ENCODE data around the gene TP53BP2.
"Not testable (repeated sequence)": the region's sequence is repeated elsewhere in the genome, so short reads cannot be mapped to it uniquely, and the experiment has no call there.

Gene TP53BP2

DNA sequence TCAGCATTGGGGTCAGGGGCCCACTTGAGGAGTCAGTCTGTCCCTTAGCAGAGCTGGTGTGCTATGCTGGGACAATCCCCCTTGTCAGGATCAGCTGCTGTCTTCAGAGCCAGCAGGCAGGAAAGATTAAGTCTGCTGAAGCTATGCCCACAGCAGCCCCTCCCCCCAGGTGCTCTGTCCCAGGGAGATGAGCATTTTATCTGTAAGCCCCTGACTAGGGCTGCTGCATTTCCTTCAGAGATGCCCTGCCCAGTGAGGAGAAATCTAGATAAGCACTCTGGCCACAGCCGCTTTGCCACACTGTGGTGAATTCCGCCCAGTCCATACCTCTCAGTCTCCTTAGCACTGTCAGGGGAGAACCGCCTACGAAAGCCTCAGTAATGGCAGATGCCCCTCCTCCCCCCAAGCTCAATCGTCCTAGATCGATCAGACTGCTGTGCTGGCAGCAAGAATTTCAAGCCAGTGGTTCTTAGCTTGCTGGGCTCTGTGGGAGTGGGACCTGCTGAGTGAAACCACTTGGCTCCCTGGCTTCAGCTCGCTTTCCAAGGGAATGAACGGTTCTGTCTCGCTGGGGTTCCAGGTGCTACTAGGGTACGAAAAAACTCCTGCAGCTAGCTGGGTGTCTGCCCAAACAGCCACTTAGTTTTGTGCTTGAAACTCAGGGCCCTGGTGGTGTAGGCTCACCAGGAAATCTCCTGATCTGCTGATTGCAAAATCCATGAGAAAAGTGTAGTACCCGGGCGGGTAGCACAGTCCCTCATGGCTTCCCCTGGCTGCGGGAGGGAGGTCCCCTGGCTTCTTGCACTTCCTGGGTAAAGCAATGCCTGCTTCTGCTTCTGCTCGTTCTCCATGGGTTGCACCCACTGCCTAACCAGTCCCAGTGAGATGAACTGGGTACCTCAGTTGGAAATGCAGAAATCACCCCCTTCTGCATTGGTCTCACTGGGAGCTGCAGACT lies 25.1 kb upstream of the TP53BP2 start:
- no peak for DNase-seq (ENCODE audit: extremely low read depth, insufficient read length)
- no peak overlapping the region for H3K4me3 ChIP-seq (replicated peaks; ENCODE audit: low read depth, low read length)
- no peaks in the 10 kb centered on the region for H3K27me3 ChIP-seq (replicated peaks; ENCODE audit: control insufficient read depth, insufficient read depth, low read length)
- TF ChIP-seq, protein P1, sequence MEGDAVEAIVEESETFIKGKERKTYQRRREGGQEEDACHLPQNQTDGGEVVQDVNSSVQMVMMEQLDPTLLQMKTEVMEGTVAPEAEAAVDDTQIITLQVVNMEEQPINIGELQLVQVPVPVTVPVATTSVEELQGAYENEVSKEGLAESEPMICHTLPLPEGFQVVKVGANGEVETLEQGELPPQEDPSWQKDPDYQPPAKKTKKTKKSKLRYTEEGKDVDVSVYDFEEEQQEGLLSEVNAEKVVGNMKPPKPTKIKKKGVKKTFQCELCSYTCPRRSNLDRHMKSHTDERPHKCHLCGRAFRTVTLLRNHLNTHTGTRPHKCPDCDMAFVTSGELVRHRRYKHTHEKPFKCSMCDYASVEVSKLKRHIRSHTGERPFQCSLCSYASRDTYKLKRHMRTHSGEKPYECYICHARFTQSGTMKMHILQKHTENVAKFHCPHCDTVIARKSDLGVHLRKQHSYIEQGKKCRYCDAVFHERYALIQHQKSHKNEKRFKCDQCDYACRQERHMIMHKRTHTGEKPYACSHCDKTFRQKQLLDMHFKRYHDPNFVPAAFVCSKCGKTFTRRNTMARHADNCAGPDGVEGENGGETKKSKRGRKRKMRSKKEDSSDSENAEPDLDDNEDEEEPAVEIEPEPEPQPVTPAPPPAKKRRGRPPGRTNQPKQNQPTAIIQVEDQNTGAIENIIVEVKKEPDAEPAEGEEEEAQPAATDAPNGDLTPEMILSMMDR (IDR thresholded peaks at IDR 0.05; ENCODE audit: insufficient read depth, low read length, poor library complexity, severe bottlenecking), result no peak
- H3K36me3 ChIP-seq (ENCODE audit: control insufficient read depth, insufficient read depth, low read length), result no peaks in the 10 kb centered on the region

DNA sequence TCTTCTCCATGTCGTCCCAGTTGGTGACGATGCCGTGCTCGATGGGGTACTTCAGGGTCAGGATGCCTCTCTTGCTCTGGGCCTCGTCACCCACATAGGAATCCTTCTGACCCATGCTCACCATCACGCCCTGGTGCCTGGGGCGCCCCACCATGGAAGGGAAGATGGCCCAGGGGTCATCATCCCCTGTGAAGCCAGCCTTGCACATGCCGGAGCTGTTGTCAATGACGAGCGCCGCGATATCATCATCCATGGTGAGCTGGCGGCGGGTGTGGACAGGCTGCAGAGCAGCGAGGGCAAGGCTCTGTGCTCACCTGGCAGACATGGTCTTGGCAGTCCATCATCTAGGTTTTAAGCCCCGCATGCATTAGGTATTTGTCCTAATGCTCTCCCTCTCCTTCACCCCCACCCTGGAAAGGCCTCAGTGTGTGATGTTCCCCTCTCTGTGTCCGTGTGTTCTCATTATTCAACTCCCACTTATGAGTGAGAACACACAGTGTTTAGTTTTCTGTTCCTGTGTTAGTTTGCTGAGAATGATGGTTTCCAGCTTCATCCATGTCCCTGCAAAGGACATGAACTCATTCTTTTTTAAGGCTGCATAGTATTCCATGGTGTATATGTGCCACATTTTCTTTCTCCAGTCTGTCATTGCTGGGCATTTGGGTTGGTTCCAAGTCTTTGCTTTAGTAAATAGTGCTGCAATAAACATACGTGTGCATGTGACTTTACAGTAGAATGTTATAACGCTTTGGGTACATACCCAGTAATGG lies 19.0 kb upstream of the TP53BP2 start:
- not testable (repeated sequence) for H3K36me3 ChIP-seq (ENCODE audit: control insufficient read depth, insufficient read depth, low read length); DNase-seq (ENCODE audit: extremely low read depth, insufficient read length); H3K4me3 ChIP-seq (replicated peaks; ENCODE audit: low read depth, low read length); H3K27me3 ChIP-seq (replicated peaks; ENCODE audit: control insufficient read depth, insufficient read depth, low read length)

DNA sequence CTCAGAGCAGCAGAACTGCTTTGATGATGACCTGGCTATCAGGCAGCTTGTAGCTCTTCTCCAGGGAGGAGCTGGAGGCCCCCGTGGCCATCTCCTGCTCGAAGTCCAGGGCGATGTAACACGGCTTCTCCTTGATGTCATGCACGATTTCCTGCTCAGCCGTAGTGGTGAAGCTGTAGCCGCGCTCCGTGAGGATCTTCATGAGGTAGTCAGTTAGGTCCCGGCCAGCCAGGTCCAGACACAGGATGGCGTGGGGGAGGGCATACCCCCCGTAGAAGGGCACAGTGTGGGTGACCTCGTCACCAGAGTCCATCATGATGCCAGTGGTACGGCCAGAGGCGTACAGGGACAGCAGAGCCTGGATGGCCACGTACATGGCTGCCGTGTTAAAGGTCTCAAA lies 18.3 kb upstream of the TP53BP2 start:
- DNase-seq (ENCODE audit: extremely low read depth, insufficient read length), result no peak

DNA sequence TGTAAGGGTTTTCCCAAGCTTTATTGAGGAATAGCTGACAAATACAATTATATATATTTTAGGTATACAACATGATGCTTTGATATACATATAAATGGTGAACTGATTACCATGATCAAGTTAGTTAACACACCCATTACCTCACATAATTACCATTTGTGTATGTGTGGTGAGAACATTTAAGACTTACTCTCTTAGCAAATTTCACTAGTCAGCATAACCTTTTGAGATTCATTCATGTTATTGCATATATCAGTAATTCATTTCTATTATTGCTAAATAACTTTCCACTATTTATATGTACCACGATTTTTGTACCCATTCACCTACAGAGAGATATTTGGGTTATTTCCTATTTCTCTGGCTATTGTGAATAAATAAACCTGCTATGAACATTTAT lies 16.2 kb upstream of the TP53BP2 start:
- Histone ChIP-seq H3K36me3 (ENCODE audit: control insufficient read depth, insufficient read depth, low read length) (no peaks in the 10 kb centered on the region), H3K4me3 (replicated peaks; ENCODE audit: low read depth, low read length) (no peak overlapping the region), H3K27me3 (replicated peaks; ENCODE audit: control insufficient read depth, insufficient read depth, low read length) (no peaks in the 10 kb centered on the region)
- DNase-seq (ENCODE audit: extremely low read depth, insufficient read length), result no peak
- TF ChIP-seq, protein P1 (IDR thresholded peaks at IDR 0.05; ENCODE audit: insufficient read depth, low read length, poor library complexity, severe bottlenecking), result no peak

More for the DNA sequence above, 18.3 kb upstream of the TP53BP2 start:
- TF ChIP-seq, protein P1 (IDR thresholded peaks at IDR 0.05; ENCODE audit: insufficient read depth, low read length, poor library complexity, severe bottlenecking), result no peak
- H3K4me3 ChIP-seq (replicated peaks; ENCODE audit: low read depth, low read length), result no peak overlapping the region
- no peaks in the 10 kb centered on the region for H3K36me3 ChIP-seq (ENCODE audit: control insufficient read depth, insufficient read depth, low read length)
- no peaks in the 10 kb centered on the region for H3K27me3 ChIP-seq (replicated peaks; ENCODE audit: control insufficient read depth, insufficient read depth, low read length)

DNA sequence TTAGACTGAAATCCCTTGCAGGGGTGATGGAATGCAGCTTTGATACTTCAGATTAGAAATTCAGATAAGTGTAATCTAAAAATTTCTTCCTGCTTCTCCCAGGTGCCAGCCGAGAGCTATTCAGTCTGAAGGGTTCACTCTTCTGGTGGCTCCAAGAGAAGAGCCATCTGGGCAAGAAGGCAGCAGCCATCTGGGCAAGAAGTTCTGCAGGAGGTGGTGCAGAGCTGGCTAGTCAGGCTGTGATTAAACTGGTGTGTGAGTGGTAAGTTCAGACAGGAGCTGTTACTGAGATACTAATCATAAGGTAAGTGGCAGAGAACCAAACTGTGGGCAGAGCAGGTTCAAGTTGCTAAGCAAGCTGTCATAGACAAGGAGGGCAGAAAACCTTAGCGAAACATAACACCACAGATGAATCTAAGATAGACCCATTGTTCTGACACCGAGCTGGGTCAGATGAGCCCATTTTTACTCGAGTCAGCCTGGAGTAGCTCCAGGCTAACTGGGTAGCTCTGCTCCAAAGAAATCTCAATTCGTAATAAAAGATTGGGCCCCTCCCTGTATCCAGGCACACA lies 14.4 kb upstream of the TP53BP2 start:
- Histone ChIP-seq H3K4me3 (replicated peaks; ENCODE audit: low read depth, low read length) (no peak overlapping the region), H3K27me3 (replicated peaks; ENCODE audit: control insufficient read depth, insufficient read depth, low read length) (no peaks in the 10 kb centered on the region), H3K36me3 (ENCODE audit: control insufficient read depth, insufficient read depth, low read length) (no peaks in the 10 kb centered on the region)
- no peak for DNase-seq (ENCODE audit: extremely low read depth, insufficient read length)
- TF ChIP-seq, protein P1 (IDR thresholded peaks at IDR 0.05; ENCODE audit: insufficient read depth, low read length, poor library complexity, severe bottlenecking), result no peak

DNA sequence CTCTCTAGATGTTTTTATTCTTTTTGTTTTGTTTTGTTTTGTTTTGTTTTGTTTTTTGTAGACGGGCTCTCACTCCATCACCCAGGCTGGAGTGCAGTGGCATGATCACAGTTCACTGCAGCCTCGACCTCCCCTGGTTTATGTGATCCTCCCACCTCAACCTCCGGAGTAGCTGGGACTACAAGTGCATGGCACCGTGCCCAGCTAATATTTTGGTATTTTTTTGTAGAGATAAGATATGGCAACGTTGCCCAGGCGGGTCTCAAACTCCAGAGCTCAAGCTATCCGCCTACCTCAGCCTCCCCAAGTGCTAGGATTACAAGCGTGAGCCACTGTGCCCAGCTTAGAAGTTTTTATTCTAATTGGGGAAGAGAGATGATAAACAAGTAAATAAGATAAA lies 13.3 kb upstream of the TP53BP2 start:
- H3K4me3 ChIP-seq (replicated peaks; ENCODE audit: low read depth, low read length), result no peak overlapping the region
- TF ChIP-seq, protein P1 (IDR thresholded peaks at IDR 0.05; ENCODE audit: insufficient read depth, low read length, poor library complexity, severe bottlenecking), result no peak
- no peaks in the 10 kb centered on the region for H3K36me3 ChIP-seq (ENCODE audit: control insufficient read depth, insufficient read depth, low read length)
- DNase-seq (ENCODE audit: extremely low read depth, insufficient read length), result no peak
- no peaks in the 10 kb centered on the region for H3K27me3 ChIP-seq (replicated peaks; ENCODE audit: control insufficient read depth, insufficient read depth, low read length)
